Measurements from ENCODE around the gene UGT2B10. TPM values are rescaled to one million over a fixed set of nuclear protein-coding genes. Genes with fewer than 3 reads are reported as not detected.

The UGT2B10 gene
- total and polyA plus RNA-seq, 2 of the 8 experiments (the other 6 are each of a cell fraction or from before 2014, with no cell fraction given), result not detected

GRCh38 chr4:68855771-68856170, 40.0 kb downstream of the UGT2B10 start:
- H2AK5ac ChIP-seq (ENCODE audit: low read depth, low read length), result no peak overlapping the region
- no peak overlapping the region for H2BK20ac ChIP-seq (ENCODE audit: low read length)
- no peak overlapping the region for H2BK15ac ChIP-seq (ENCODE audit: low read length)
- no peaks in the 10 kb centered on the region for H3K4me1 ChIP-seq (replicated peaks in 1 of 4; ENCODE audit: control insufficient read depth in 3 of 4, insufficient read depth in 4 of 4, low read length in 3 of 4)
- no peak overlapping the region for H3K4me2 ChIP-seq (ENCODE audit: insufficient read depth in 1 of 2, low read depth in 2 of 2, low read length in 2 of 2)
- H4K91ac ChIP-seq (replicated peaks; ENCODE audit: insufficient read length, low read length), result no peak overlapping the region
- no peak overlapping the region for H2BK5ac ChIP-seq (ENCODE audit: low read depth, low read length)
- H4K20me1 ChIP-seq (replicated peaks in 1 of 2; ENCODE audit: control insufficient read depth in 1 of 2, insufficient read depth in 2 of 2, low read length in 2 of 2), result no peaks in the 10 kb centered on the region
- H3K4me3 ChIP-seq (ENCODE audit: extremely low read depth in 1 of 4, insufficient read depth in 2 of 4, low read depth in 3 of 4, low read length in 4 of 4), result no peak overlapping the region
- no peak overlapping the region for H3K27ac ChIP-seq (ENCODE audit: low read depth, low read length)
- no peak overlapping the region for H2BK12ac ChIP-seq (ENCODE audit: low read depth, low read length)
- H3K79me1 ChIP-seq (ENCODE audit: low read depth, low read length), result no peaks in the 10 kb centered on the region
- H3K27me3 ChIP-seq (replicated peaks in 1 of 4; ENCODE audit: control insufficient read depth in 3 of 4, extremely low read depth in 1 of 4, insufficient read depth in 3 of 4, low read length in 3 of 4), result no peaks in the 10 kb centered on the region
- H3K18ac ChIP-seq (ENCODE audit: extremely low read depth, low read length), result no peak overlapping the region
- H3K4ac ChIP-seq (replicated peaks; ENCODE audit: insufficient read length, low read depth, low read length), result no peak overlapping the region
- H4K8ac ChIP-seq (ENCODE audit: extremely low read depth, insufficient read depth, low read length), result no peak overlapping the region
- H3K23ac ChIP-seq (ENCODE audit: insufficient read length), result no peak overlapping the region
- H2AFZ ChIP-seq (ENCODE audit: low read length), result no peak overlapping the region
- FAIRE-seq (no peak), DNase-seq (ENCODE audit: low read depth in 1 of 2, low spot score in 2 of 2) (no peak)
- H2BK120ac ChIP-seq (replicated peaks; ENCODE audit: low read depth, low read length), result no peak overlapping the region
- H3K9me3 ChIP-seq (ENCODE audit: insufficient read depth in 2 of 2, low read depth in 1 of 2, low read length in 1 of 2), result peaks cover 0 to 3% of the 10 kb centered on the region in 2 experiments; a peak in 2 of 4 replicates
- no peaks in the 10 kb centered on the region for H3K23me2 ChIP-seq (ENCODE audit: low read depth, low read length)
- H3K14ac ChIP-seq (ENCODE audit: insufficient read length), result no peak overlapping the region
- H3K36me3 ChIP-seq (ENCODE audit: control insufficient read depth in 2 of 4, insufficient read depth in 4 of 4, low read length in 3 of 4), result peaks cover 0 to 3% (median 0%) of the 10 kb centered on the region in 4 experiments; a peak in 2 of 8 replicates
- POLR2A ChIA-PET (ENCODE audit: partially characterized antibody), result no interaction called here
- CTCF ChIA-PET (ENCODE audit: partially characterized antibody), result no interaction called here
- no peaks in the 10 kb centered on the region for H3K79me2 ChIP-seq (ENCODE audit: control insufficient read depth in 1 of 2, insufficient read depth in 2 of 2, low read length in 2 of 2)
- no peak overlapping the region for H4K5ac ChIP-seq (ENCODE audit: insufficient read length, low read depth, low read length)
- no peak overlapping the region for H3K9ac ChIP-seq (replicated peaks in 1 of 4; ENCODE audit: extremely low read depth in 1 of 4, low read depth in 3 of 4, low read length in 3 of 4)
- WGBS, 2 experiments (ENCODE audit: extremely low coverage in 1 of 2, insufficient coverage in 1 of 2, insufficient read length in 1 of 2, insufficient replicate concordance in 2 of 2, low coverage in 1 of 2, low lambda C conversion rate in 2 of 2, missing lambda C conversion rate in 1 of 2), result 87% methylated on average over 2 of the region's 2 CpGs; no CpG with 5 or more reads in 1 of the 2 experiments
- no peak overlapping the region for H3K56ac ChIP-seq (replicated peaks; ENCODE audit: insufficient read length, low read depth, low read length)
- TF ChIP-seq HDAC2 (IDR thresholded peaks at IDR 0.05; ENCODE audit: borderline replicate concordance in 1 of 2, low read depth in 2 of 2, low read length in 2 of 2), result no peak
- TF ChIP-seq BACH1 (IDR thresholded peaks at IDR 0.05; ENCODE audit: low read length), result no peak
- TF ChIP-seq ASH2L (IDR thresholded peaks at IDR 0.05; ENCODE audit: low read length), result no peak
- TF ChIP-seq SUZ12 (IDR thresholded peaks at IDR 0.05; ENCODE audit: low read length), result no peak

Measured in H1 (cell line).